SH-SY5Y (cell line): ENCODE results near the gene FGD4.

Source experiments
- GATA2 ChIP-seq: IDR thresholded peaks from 2 replicates; pipeline ENCODE4 v1.6.1; 2011; ENCODE audit warnings: mild to moderate bottlenecking, low read depth, low read length
- GATA3 ChIP-seq: IDR thresholded peaks from 2 replicates; pipeline ENCODE4 v1.6.1; 2011; ENCODE audit warnings: low read depth, mild to moderate bottlenecking, low read length, moderate library complexity

- no peak for TF ChIP-seq GATA3
- TF ChIP-seq GATA2 = no peak
These were observed 210.6 kb downstream of the FGD4 start for GRCh38 chr12:32609966-32610365.
